Measurements from ENCODE around the gene PSMD2.
A peak's percentile ranks its signal among the peaks of the same experiment; 100 is the strongest.

DNA sequence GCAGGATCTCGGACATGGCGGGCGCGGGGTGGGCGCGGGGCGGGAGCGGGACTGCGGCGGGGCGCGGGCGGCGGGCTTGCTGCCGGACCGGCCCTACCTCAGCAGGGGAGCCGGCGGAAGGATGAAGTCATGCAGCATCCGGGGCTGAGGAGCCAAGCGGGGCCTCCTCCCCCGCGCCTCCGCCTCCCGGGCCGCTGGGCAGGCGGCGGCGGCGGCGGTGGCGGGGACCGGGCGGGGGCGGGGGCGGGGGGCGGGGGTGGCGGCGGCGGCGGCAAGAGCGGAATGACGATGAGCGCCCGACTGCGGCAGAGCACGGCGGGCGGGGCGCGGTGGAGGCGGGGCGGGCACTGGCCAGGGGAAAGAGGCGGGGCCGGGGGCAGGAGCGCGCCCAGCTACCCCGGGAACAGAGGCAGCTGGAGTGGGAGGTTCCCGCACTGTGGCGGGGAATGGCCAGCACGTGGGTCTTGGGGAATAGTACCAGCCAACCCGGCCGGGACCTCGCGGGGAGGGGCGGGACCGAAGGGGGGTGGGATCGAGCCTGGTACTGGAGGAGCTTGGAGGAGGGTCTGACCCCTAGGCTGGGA is 37.7 kb upstream of the PSMD2 start, which contains the start of gene CAMK2N2:
- TF ChIP-seq, protein P1, sequence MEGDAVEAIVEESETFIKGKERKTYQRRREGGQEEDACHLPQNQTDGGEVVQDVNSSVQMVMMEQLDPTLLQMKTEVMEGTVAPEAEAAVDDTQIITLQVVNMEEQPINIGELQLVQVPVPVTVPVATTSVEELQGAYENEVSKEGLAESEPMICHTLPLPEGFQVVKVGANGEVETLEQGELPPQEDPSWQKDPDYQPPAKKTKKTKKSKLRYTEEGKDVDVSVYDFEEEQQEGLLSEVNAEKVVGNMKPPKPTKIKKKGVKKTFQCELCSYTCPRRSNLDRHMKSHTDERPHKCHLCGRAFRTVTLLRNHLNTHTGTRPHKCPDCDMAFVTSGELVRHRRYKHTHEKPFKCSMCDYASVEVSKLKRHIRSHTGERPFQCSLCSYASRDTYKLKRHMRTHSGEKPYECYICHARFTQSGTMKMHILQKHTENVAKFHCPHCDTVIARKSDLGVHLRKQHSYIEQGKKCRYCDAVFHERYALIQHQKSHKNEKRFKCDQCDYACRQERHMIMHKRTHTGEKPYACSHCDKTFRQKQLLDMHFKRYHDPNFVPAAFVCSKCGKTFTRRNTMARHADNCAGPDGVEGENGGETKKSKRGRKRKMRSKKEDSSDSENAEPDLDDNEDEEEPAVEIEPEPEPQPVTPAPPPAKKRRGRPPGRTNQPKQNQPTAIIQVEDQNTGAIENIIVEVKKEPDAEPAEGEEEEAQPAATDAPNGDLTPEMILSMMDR (IDR thresholded peaks at IDR 0.05) = no peak
- TF ChIP-seq, protein P2, sequence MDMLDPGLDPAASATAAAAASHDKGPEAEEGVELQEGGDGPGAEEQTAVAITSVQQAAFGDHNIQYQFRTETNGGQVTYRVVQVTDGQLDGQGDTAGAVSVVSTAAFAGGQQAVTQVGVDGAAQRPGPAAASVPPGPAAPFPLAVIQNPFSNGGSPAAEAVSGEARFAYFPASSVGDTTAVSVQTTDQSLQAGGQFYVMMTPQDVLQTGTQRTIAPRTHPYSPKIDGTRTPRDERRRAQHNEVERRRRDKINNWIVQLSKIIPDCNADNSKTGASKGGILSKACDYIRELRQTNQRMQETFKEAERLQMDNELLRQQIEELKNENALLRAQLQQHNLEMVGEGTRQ (CRISPR knock-in tag; IDR thresholded peaks at IDR 0.05) = peak; percentile 55
- TF ChIP-seq ZNF232 (CRISPR knock-in tag; IDR thresholded peaks at IDR 0.05) (peak; percentile 55; the same call in 1 of the 2 replicates), FOXP1 (CRISPR knock-in tag; IDR thresholded peaks at IDR 0.05; ENCODE audit: borderline replicate concordance) (no peak), FOXJ3 (CRISPR knock-in tag; IDR thresholded peaks at IDR 0.05; ENCODE audit: borderline replicate concordance) (no peak), RELA (CRISPR knock-in tag; IDR thresholded peaks at IDR 0.05; ENCODE audit: borderline replicate concordance) (no peak), NR2C2 (CRISPR knock-in tag; IDR thresholded peaks at IDR 0.05) (no peak)
- TF ChIP-seq, protein P3, sequence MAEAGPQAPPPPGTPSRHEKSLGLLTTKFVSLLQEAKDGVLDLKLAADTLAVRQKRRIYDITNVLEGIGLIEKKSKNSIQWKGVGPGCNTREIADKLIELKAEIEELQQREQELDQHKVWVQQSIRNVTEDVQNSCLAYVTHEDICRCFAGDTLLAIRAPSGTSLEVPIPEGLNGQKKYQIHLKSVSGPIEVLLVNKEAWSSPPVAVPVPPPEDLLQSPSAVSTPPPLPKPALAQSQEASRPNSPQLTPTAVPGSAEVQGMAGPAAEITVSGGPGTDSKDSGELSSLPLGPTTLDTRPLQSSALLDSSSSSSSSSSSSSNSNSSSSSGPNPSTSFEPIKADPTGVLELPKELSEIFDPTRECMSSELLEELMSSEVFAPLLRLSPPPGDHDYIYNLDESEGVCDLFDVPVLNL (CRISPR knock-in tag; IDR thresholded peaks at IDR 0.05; ENCODE audit: borderline replicate concordance, low read depth) = 0 out of 2 replicates have a peak, but pooled peaks have one; percentile 20
- TF ChIP-seq, protein P4, sequence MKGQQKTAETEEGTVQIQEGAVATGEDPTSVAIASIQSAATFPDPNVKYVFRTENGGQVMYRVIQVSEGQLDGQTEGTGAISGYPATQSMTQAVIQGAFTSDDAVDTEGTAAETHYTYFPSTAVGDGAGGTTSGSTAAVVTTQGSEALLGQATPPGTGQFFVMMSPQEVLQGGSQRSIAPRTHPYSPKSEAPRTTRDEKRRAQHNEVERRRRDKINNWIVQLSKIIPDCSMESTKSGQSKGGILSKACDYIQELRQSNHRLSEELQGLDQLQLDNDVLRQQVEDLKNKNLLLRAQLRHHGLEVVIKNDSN (CRISPR knock-in tag; IDR thresholded peaks at IDR 0.05) = peak; percentile 40; the same call in 1 of the 2 replicates

Data from WTC11 (cell line).